ENCODE measurements around the gene MYOZ3.
A peak's percentile ranks its signal among the peaks of the same experiment; 100 is the strongest.

The MYOZ3 gene

GRCh38 chr5:150660108-150660831 lies 781 bp upstream of the MYOZ3 start:
- no peak for DNase-seq

DNA sequence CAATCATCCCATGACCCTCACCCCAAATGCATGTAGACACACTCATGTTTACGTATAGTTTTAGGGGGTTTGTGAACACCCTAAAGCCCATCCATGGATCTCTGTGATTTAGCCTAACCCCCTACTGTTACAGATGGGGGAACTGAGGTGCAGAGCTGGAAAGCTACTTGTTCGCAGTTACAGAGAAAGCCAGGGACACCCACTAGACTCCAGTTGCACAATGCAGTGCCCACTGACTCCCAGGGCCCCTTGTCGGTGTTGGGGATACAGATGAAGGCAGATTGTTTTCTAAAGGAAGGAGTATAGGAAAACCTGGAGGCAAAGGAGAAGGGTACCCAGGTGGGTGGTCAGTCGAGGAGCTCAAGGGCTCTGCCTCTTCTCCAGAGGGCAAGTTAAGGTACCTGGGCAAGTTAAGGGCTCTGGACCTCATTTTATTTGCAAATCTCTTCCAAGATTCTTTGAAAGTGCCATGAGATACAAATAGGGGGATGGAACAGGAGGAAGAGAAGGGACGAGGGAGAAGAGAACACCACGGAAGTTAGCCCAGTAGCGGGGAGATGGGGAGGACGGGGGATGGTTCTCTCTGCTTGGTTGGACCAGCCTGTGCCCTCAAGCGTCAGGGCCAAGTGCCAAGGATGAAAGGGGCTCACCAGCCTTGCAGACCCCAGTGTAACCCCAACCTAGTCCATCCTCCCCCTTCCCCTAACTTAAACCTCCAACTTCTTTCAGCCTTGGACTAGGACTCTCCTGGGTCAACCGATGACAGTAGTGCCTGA lies 958 bp downstream of the MYOZ3 start:
- DNase-seq, result no peak

DNA sequence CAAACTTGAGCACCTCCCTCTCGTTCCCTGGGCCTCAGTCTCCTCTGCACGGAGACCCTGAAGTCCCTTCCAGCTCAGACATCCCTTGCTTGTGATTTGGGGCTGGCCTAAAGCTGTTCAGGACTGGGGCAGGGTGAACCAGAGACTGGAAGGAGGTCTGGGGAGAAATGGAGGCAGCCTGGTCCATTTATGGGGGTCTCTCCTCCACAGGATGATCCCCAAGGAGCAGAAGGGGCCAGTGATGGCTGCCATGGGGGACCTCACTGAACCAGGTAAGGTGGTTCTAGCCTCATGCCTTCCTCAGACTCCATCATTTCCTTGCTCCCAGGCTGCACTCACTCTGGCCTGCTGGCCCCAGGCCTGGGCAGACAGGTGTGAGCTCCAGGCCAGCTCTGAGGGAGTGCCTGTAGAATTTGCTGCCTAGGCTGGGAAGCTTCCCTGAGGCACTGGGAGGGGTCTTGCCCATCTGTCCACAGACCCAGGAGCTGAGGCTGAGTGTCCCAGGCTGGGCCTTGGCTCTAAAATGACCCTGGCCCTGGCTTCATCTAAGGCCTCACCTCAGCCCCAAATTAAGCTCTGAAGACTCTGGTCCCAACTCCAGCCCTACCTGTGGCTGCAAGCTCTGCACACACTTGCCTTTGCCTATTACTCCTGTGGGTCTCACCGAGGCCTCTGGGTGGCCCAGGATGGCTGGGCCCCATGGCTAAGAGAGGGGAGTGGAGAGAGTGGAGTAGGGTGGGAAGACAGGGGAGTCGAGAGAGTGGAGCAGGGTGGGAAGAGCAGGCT lies 1.9 kb downstream of the MYOZ3 start:
- DNase-seq, result no peak

GRCh38 chr5:150663936-150664335 lies 2.9 kb downstream of the MYOZ3 start:
- DNase-seq, result no peak

DNA sequence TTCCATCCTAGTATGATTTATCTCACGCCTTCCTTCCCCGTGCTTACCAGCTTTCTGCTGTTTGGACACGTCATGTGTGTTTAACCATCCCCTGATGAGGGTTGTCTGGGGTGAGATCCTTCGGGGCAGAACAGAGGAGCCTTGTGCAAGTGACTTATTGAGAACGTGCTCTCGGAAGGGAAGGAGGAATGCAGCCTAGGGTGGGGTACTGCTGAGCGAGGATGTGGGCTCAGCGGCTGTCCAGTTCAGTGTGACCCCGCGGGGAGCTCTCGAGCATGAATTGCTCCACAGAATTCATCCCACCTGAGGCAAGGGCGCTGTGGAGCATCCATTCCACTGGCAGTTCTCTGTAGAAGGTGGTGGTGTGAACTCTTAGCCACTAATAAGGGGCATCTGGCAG lies 4.0 kb downstream of the MYOZ3 start:
- DNase-seq, result no peak

- no peak for DNase-seq
Measured at GRCh38 chr5:150670275-150670947, 9.4 kb downstream of the MYOZ3 start.

DNA sequence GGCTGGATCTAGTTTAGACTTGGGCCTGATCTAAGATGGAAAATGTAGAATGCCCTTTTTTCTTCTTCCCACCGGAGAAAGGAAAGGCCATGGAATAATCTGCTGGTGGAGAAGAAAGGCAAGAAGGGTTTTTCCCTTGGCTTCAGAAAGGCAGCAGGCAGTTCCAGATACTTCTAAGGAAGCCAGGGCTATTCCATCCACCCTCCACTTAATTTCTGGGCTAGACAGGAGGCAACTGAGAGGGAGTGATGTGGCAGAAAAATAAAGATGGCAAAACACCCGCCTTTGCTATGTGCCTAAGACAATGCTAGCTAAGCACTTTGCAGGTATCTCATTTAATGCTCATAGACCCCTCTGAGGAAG lies 9.9 kb downstream of the MYOZ3 start:
- no peak for DNase-seq

- DNase-seq, result no peak
Measured at GRCh38 chr5:150671509-150672236, 10.6 kb downstream of the MYOZ3 start.

DNA sequence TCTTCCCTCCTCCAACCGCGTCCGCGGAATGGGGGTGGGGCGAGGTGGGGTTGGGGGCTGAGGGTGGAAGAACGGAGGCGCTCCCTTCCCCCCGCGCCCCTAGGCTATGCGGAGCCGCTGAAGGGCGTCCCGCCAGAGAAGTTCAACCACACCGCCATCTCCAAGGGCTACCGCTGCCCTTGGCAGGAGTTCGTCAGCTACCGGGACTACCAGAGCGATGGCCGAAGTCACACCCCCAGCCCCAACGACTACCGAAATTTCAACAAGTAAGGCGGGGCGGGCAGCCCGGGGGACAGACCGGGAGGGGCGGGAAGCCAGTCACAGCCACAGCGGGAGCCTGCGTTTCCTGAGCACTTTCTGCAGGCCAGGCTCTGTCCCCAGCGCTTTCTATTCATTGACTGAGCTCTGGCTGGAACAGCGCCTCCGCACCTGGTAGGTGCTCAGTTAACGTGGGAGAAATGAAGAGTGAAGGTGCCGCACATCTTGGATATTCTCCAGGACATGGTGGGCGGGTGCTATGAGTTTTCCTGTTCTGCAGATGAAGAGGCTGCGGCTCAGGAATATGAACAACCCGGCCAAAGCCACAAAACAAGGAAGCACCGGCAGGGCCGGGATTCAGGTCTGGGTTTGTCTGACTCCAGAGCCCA lies 11.3 kb downstream of the MYOZ3 start:
- DNase-seq, result peak; percentile 16

- DNase-seq, result no peak
Measured at GRCh38 chr5:150672884-150673275, 11.8 kb downstream of the MYOZ3 start.

GRCh38 chr5:150674341-150674821 lies 13.3 kb downstream of the MYOZ3 start:
- DNase-seq, result no peak

- no peak for DNase-seq
Measured at GRCh38 chr5:150675069-150675468, 14.0 kb downstream of the MYOZ3 start.

DNA sequence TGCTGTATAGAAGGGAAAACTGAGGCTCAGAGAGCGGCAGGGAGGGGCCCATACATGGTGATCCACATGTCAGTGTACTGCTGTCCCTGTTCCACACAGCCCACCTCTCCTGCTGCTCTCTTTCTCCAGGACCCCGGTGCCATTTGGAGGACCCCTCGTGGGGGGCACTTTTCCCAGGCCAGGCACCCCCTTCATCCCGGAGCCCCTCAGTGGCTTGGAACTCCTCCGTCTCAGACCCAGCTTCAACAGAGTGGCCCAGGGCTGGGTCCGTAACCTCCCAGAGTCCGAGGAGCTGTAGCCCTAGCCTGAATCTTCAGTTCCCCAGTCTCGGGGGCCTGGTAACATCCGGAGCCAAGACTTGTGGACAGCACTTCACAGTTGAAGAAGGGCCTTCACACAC lies 15.5 kb downstream of the MYOZ3 start:
- DNase-seq, result no peak

- no peak for DNase-seq
Measured at GRCh38 chr5:150689120-150689519, 28.1 kb downstream of the MYOZ3 start.

GRCh38 chr5:150690760-150691159 lies 29.7 kb downstream of the MYOZ3 start:
- no peak for DNase-seq

- DNase-seq, result no peak
Measured at GRCh38 chr5:150692276-150692675, 31.2 kb downstream of the MYOZ3 start.

- no peak for DNase-seq
Measured at GRCh38 chr5:150694612-150695011, 33.6 kb downstream of the MYOZ3 start.

- DNase-seq, result no peak
Measured at GRCh38 chr5:150700246-150700593, 39.2 kb downstream of the MYOZ3 start.

DNA sequence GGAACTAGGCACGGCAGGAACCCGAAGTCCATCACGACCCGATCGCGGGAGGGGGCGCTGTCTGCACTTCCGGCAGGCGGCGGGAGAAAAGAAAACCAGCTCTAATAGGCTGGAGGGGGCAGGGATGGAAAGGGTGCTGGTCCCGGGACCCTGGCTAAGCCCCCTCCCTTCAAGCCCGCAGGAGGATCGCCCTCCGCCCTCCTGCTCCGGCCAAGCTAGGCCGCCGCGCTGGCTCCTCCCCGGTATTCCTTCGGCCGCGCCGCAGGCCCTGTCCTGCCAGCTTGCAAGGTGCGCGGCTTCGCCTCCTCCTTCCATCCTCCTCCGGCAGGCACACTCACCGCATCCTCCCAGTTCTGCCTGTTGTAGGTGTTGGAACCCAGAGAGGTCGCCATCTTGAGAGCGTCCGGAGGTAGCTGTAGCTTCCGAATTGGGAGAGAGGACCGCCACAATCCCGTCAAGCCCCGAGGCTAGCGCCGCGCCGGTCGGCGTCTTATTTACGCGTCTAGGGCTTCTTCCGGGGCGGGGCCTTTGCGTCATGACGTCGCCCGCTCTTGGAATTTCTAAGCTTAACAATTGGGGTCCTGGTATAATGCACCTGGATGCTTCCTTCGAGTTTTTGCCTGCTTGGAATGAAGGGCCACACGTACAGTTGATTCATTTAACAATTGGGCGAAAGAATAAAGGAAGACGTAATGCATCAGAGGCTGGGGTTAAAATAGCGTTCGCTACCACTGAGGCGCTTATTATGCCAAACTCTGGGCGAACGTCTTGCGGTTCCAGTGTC lies 39.7 kb downstream of the MYOZ3 start, which contains the start of gene RBM22:
TSS of gene RBM22 (minus strand) at position 469 of the 784 bp plus-strand sequence. CDS start at position 392, 77 bp downstream.
- peak; percentile 91 for DNase-seq

- no peak for DNase-seq
Measured at GRCh38 chr5:150703762-150704161, 42.7 kb downstream of the MYOZ3 start.

Measured in activated CD4-positive, alpha-beta T cell treated with anti-CD3 and anti-CD28 coated beads, Interleukin-2, amount 50 U/mL, for 1 hour (primary cell).